DND-41 (cell line): ENCODE data around the gene GOSR2.

Experiments used
- CTCF ChIP-seq: IDR thresholded peaks from 2 replicates; pipeline ENCODE4 v1.5.1; 2012; ENCODE audit warnings: borderline replicate concordance, low read length, moderate library complexity, mild to moderate bottlenecking; ENCODE audit not compliant: poor library complexity, severe bottlenecking; ENCODE audit errors: extremely low read depth
- EZH2 ChIP-seq: IDR thresholded peaks from 3 replicates; pipeline ENCODE4 v1.6.1; 2012; ENCODE audit warnings: borderline replicate concordance, low read depth, mild to moderate bottlenecking, moderate library complexity, low read length, inconsistent platforms; ENCODE audit not compliant: severe bottlenecking

GRCh38 chr17:46925185-46925868 lies 2.4 kb downstream of the GOSR2 start:
- TF ChIP-seq CTCF (no peak), EZH2 (no peak)
